ENCODE data around the gene GRIN2A.

GRIN2A gene

DNA sequence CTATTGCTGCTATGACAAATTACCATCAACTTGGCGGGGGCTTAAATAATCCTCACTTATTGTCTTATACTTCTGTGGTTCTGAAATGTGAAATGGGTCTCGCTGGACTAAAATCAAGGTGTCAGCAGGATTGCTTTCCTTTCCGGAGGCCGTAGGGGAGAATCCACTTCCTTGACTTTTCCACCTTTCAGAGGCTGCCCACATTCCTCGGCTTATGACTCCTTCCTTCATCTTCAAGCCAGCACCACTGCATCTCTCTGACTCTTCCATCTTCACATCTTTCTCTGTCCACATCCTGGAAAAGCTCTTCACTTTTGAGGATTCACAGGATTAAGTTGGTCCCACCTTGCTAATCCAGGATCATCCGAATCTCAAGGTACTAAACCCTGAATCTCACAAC is 217.8 kb downstream of the GRIN2A start:
- ChIA-PET POLR2A (no interaction called here), CTCF (no interaction called here)
- DNase-seq (ENCODE audit: extremely low spot score) = no peak
- TF ChIP-seq, protein P1, sequence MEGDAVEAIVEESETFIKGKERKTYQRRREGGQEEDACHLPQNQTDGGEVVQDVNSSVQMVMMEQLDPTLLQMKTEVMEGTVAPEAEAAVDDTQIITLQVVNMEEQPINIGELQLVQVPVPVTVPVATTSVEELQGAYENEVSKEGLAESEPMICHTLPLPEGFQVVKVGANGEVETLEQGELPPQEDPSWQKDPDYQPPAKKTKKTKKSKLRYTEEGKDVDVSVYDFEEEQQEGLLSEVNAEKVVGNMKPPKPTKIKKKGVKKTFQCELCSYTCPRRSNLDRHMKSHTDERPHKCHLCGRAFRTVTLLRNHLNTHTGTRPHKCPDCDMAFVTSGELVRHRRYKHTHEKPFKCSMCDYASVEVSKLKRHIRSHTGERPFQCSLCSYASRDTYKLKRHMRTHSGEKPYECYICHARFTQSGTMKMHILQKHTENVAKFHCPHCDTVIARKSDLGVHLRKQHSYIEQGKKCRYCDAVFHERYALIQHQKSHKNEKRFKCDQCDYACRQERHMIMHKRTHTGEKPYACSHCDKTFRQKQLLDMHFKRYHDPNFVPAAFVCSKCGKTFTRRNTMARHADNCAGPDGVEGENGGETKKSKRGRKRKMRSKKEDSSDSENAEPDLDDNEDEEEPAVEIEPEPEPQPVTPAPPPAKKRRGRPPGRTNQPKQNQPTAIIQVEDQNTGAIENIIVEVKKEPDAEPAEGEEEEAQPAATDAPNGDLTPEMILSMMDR (IDR thresholded peaks at IDR 0.05; ENCODE audit: control extremely low read depth, extremely low read depth, low read depth, missing control alignments) = no peak

DNA sequence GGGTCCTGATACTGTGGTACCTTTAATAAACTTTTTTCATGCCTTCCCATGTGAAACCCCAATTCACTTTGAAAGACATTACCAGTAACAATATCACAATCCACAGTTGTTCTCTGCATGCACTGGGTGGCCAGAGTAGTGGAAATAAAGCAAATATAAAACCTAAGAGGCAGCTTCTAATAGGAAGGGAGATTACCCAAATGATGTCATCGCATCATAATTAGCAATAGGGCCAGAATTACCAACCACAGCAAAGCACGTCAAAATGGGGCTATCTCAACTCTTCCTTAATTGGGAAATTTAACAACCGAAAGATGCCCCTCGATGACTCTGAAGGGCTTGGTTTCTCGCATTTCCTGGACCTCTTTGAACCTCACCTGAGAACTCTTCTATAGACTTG is 224.8 kb downstream of the GRIN2A start:
- ChIA-PET POLR2A (no interaction called here), CTCF (interaction anchor here (0.9 kb wide), 1 partner anchor 11 kb away, joined by 3 read pairs; no protein-coding TSS in a partner anchor)
- TF ChIP-seq, protein P1 (IDR thresholded peaks at IDR 0.05; ENCODE audit: control extremely low read depth, extremely low read depth, low read depth, missing control alignments) = no peak
- no peak for DNase-seq (ENCODE audit: extremely low spot score)

DNA sequence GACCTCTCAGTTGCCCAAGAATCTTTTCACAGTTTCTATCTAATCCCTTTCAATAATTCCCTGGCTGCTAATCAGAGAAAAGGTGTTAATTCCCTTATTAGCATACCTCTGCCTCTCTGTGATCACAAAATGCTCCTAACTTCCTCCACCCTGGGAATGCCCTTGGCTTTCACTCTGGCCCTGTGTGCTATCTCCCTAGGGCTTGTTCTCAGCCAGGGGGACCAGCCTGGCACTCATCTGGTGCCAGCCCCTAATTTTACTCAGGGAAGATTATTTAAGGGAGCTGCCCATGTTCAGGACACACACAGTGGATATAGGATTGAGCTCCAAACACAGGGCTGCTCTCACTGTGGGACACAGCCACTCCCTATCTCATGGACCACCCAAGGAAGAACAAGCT is 225.2 kb downstream of the GRIN2A start:
- CTCF ChIA-PET = interaction anchor here (0.9 kb wide), 1 partner anchor 10 kb away, joined by 3 read pairs; no protein-coding TSS in a partner anchor
- POLR2A ChIA-PET = no interaction called here
- no peak for DNase-seq (ENCODE audit: extremely low spot score)
- TF ChIP-seq, protein P1 (IDR thresholded peaks at IDR 0.05; ENCODE audit: control extremely low read depth, extremely low read depth, low read depth, missing control alignments) = no peak

DNA sequence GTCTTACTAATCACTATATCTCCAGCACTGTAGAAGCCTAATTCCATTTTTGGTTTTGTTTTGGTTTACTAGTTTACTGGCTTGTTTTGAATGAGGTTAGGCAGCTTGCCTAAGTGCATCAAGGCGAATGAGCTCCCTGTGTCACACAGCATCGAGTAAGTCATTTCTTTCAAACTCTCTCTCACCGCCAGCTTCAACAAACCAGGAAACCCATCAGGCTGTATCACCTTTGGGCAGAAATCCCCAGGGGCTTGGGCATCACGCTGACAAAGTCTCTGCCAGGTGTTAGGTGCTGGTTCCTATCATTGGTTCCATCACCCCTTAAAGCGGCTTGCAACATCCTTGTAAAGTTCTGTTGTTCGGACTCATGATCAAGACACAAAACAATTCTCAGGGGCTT is 226.6 kb downstream of the GRIN2A start:
- DNase-seq (ENCODE audit: extremely low spot score) = no peak
- ChIA-PET CTCF (no interaction called here), POLR2A (no interaction called here)
- TF ChIP-seq, protein P1 (IDR thresholded peaks at IDR 0.05; ENCODE audit: control extremely low read depth, extremely low read depth, low read depth, missing control alignments) = no peak

DNA sequence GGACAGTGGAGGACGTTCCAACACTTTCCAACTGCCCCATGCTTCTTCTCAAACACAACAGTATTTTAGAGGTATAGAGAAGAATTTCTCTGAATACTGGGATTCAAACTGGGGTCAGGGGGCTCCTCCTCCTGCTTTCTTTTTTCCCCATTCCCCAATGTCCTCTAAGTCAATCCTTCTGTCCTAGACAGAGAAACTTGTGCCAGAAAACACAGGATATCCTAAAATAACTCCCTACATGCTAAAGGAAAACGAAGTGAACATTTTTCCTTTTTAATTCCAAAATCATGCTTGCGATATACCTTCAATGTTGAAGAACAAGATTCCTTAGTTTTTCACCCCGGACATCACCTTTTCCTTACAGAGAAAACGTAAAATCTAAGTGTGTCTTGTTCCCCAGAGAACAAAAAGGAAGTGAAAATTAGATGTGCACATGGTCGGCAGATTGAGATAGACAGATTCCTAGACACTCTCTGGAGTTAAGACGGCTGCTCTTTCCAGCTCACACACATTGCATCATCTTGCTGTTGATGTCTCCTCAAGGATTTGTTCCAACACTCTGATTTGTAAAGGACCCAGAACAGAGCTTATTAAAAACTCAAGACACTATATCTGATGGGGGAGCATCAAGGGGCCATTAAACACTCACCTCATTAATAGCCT is 228.2 kb downstream of the GRIN2A start:
- POLR2A ChIA-PET = no interaction called here
- TF ChIP-seq, protein P1 (IDR thresholded peaks at IDR 0.05; ENCODE audit: control extremely low read depth, extremely low read depth, low read depth, missing control alignments) = no peak
- CTCF ChIA-PET = no interaction called here
- DNase-seq (ENCODE audit: extremely low spot score) = no peak

DNA sequence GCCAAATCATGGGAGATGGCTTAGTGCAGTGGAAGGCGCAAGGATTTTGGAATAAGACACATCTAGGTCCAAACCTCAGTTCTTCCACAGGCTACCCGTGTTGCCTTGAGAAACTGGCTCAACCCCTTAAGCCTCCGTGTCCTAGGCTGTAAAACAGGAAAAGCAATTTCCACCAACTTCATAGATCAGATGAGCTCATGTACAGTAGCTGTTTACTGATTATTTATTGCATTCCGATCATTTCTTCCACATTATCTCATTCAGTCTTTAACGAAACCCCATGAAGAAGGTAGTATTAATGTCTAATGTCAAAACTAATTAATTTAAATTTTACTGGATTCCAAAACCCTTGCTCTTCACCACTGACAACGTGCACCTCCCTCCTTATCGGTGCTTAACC is 231.6 kb downstream of the GRIN2A start:
- TF ChIP-seq, protein P1 (IDR thresholded peaks at IDR 0.05; ENCODE audit: control extremely low read depth, extremely low read depth, low read depth, missing control alignments) = no peak
- ChIA-PET POLR2A (no interaction called here), CTCF (interaction anchor here (1.4 to 1.6 kb wide), 2 partner anchors 8 to 9 kb away, joined by 3 to 5 read pairs; no protein-coding TSS in a partner anchor)
- no peak for DNase-seq (ENCODE audit: extremely low spot score)
